ENCODE results near the gene GYS2. TPM values are rescaled to one million over a fixed set of nuclear protein-coding genes. Genes with fewer than 3 reads are reported as not detected.

GYS2 gene
- total and polyA plus RNA-seq, 4 donors = 15.5 to 86.8 (median 34.1) TPM

DNA sequence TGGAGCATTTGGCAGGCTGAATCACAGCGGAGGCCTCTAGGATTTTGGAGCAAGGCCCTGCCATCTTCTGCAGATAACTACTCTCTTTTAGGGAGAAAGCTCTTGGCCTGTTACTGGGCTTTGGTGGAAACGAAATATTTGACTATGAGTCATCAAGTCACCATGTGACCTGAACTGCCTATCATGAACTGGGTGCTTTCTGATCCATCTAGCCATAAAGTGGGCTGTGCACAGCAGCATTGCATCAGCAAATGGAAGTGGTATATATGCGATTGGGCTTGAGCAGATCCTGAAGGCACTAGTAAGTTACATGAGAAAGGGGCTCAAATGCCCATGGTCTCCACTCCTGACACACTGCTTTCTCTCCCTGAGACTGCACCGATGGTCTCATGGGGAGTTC, 21.1 kb downstream of the GYS2 start:
- Histone ChIP-seq H3K27me3 (ENCODE audit: control insufficient read depth in 4 of 4, insufficient read depth in 4 of 4, low read length in 3 of 4) (no peaks in the 10 kb centered on the region), H3K4me1 (ENCODE audit: control insufficient read depth in 4 of 4, insufficient read depth in 4 of 4, low read length in 3 of 4) (peaks cover 2 to 23% (median 11%) of the 10 kb centered on the region in 4 donors), H3K4me3 (ENCODE audit: low read depth in 1 of 3, low read length in 3 of 3) (no peak overlapping the region), H3K27ac (ENCODE audit: low read depth in 1 of 2, low read length in 2 of 2) (no peak overlapping the region), H3K36me3 (ENCODE audit: control insufficient read depth in 4 of 4, insufficient read depth in 3 of 4, low read depth in 1 of 4, low read length in 3 of 4) (peaks cover 0 to 6% (median 2%) of the 10 kb centered on the region in 4 donors), H3K9me3 (ENCODE audit: control insufficient read depth in 4 of 4, low read length in 3 of 4) (no peaks in the 10 kb centered on the region), H3K9ac (ENCODE audit: low read depth in 1 of 2, low read length in 2 of 2) (no peak overlapping the region)
- 88% methylated on average over 4 of the region's 4 CpGs for WGBS
- DNase-seq (ENCODE audit: low spot score) = no peak
- TF ChIP-seq, protein P1, sequence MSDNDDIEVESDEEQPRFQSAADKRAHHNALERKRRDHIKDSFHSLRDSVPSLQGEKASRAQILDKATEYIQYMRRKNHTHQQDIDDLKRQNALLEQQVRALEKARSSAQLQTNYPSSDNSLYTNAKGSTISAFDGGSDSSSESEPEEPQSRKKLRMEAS (IDR thresholded peaks at IDR 0.05) = no peak
- TF ChIP-seq RXRA (IDR thresholded peaks at IDR 0.05) (no peak), FOXA2 (IDR thresholded peaks at IDR 0.05) (no peak), RAD21 (IDR thresholded peaks at IDR 0.05) (no peak)

DNA sequence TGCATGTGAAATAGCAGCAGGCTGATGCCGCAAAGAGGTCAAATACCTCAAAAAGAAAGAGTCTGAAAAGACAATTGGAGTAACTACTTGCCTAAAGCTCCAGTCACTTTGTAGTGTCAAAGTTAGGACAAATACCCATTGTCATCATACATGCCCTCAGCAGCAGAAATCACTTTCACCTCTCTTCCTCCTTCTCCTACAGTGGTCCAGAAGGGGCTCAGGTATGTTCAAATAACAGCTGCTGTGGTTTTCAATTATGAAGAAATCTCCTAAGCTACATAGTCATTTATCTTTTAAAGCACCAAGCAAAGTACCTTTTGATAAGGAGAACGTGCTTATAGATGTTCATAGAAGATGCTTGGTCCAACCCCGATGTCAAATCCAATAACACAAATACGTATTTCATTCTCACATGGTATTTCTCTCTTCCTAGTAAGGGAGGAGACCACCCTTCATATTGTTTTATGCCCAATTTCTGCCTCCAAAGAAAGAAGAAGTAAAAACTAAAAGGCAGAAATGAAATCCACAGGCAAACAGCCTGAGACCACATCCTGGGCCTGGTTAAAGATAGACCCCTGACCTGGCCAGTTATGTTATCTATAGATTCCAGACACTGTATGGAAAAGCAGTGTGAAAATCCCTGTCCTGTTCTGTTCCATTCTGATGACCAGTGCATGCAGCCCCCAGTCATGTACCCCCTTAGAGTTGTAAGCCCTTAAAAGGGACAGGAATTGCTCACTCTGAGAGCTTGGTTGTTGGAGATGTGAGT, 23.7 kb downstream of the GYS2 start:
- WGBS = 88% methylated on average over 4 of the region's 4 CpGs

More for the DNA sequence above, 23.7 kb downstream of the GYS2 start:
- no peak for TF ChIP-seq HNF4G (IDR thresholded peaks at IDR 0.05)
- no peak for TF ChIP-seq RAD21 (IDR thresholded peaks at IDR 0.05)
- no peak for TF ChIP-seq ZBTB33 (IDR thresholded peaks at IDR 0.05)
- TF ChIP-seq SP1 (IDR thresholded peaks at IDR 0.05) = no peak
- TF ChIP-seq REST (IDR thresholded peaks at IDR 0.05) = no peak
- TF ChIP-seq, protein P1 (IDR thresholded peaks at IDR 0.05) = no peak
- no peak for TF ChIP-seq YY1 (IDR thresholded peaks at IDR 0.05)
- no peak for TF ChIP-seq FOXA2 (IDR thresholded peaks at IDR 0.05)
- TF ChIP-seq, protein P2, sequence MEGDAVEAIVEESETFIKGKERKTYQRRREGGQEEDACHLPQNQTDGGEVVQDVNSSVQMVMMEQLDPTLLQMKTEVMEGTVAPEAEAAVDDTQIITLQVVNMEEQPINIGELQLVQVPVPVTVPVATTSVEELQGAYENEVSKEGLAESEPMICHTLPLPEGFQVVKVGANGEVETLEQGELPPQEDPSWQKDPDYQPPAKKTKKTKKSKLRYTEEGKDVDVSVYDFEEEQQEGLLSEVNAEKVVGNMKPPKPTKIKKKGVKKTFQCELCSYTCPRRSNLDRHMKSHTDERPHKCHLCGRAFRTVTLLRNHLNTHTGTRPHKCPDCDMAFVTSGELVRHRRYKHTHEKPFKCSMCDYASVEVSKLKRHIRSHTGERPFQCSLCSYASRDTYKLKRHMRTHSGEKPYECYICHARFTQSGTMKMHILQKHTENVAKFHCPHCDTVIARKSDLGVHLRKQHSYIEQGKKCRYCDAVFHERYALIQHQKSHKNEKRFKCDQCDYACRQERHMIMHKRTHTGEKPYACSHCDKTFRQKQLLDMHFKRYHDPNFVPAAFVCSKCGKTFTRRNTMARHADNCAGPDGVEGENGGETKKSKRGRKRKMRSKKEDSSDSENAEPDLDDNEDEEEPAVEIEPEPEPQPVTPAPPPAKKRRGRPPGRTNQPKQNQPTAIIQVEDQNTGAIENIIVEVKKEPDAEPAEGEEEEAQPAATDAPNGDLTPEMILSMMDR (IDR thresholded peaks at IDR 0.05; ENCODE audit: low read depth, low read length, missing input control) = no peak
- TF ChIP-seq FOXA1 (IDR thresholded peaks at IDR 0.05) = no peak
- no peak for TF ChIP-seq TAF1 (conservative IDR thresholded peaks at IDR 0.05)
- TF ChIP-seq GABPA (IDR thresholded peaks at IDR 0.05 in 1 of 2, conservative IDR thresholded peaks at IDR 0.05 in 1 of 2) = no peak
- no peak for TF ChIP-seq JUND (IDR thresholded peaks at IDR 0.05)
- no peak for TF ChIP-seq NR2F2 (IDR thresholded peaks at IDR 0.05)
- TF ChIP-seq HNF4A (conservative IDR thresholded peaks at IDR 0.05) = no peak
- no peak for TF ChIP-seq EGR1 (IDR thresholded peaks at IDR 0.05; ENCODE audit: low read depth in 2 of 2)
- TF ChIP-seq RXRA (IDR thresholded peaks at IDR 0.05) = no peak
- TF ChIP-seq, protein P3, sequence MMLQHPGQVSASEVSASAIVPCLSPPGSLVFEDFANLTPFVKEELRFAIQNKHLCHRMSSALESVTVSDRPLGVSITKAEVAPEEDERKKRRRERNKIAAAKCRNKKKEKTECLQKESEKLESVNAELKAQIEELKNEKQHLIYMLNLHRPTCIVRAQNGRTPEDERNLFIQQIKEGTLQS (IDR thresholded peaks at IDR 0.05) = no peak
- H3K4me1 ChIP-seq (ENCODE audit: control insufficient read depth in 4 of 4, insufficient read depth in 4 of 4, low read length in 3 of 4) = peaks cover 2 to 26% (median 13%) of the 10 kb centered on the region in 4 donors
- DNase-seq (ENCODE audit: low spot score) = no peak
- no peak overlapping the region for H3K4me3 ChIP-seq (ENCODE audit: low read depth in 1 of 3, low read length in 3 of 3)
- no peak overlapping the region for H3K9ac ChIP-seq (ENCODE audit: low read depth in 1 of 2, low read length in 2 of 2)
- peaks cover 0 to 13% (median 2%) of the 10 kb centered on the region in 4 donors for H3K36me3 ChIP-seq (ENCODE audit: control insufficient read depth in 4 of 4, insufficient read depth in 3 of 4, low read depth in 1 of 4, low read length in 3 of 4)
- H3K27me3 ChIP-seq (ENCODE audit: control insufficient read depth in 4 of 4, insufficient read depth in 4 of 4, low read length in 3 of 4) = no peaks in the 10 kb centered on the region
- no peak overlapping the region for H3K27ac ChIP-seq (ENCODE audit: low read depth in 1 of 2, low read length in 2 of 2)
- no peaks in the 10 kb centered on the region for H3K9me3 ChIP-seq (ENCODE audit: control insufficient read depth in 4 of 4, low read length in 3 of 4)

All from liver (tissue), 9 donors.